LNCaP clone FGC (cell line): Measurements from ENCODE around the gene ABCF2.

Experiments
- DNase-seq: peaks from one replicate; pipeline ENCODE4 v3.0.0-alpha.2; 2011; ENCODE audit warnings: low read depth
- H3K4me3 ChIP-seq: 2 replicates; pipeline ENCODE4 v1.5.1; 2011; ENCODE audit warnings: mild to moderate bottlenecking, low read depth, low read length, control low read depth
- CTCF ChIP-seq: IDR thresholded peaks from 2 replicates; pipeline ENCODE4 v1.5.1; 2012; ENCODE audit warnings: mild to moderate bottlenecking; ENCODE audit not compliant: control insufficient read depth, insufficient read depth; ENCODE audit errors: extremely low read depth

ABCF2 gene

GRCh38 chr7:151252961-151253711, 26.1 kb upstream of the ABCF2 start:
- H3K4me3 ChIP-seq, result no peak overlapping the region
- no peak for TF ChIP-seq CTCF
- DNase-seq, result no peak

GRCh38 chr7:151252561-151252835, 25.5 kb upstream of the ABCF2 start:
- TF ChIP-seq CTCF, result no peak
- no peak overlapping the region; the same call in 1 of the 2 replicates for H3K4me3 ChIP-seq

GRCh38 chr7:151251689-151252560, 24.9 kb upstream of the ABCF2 start:
- peak overlapping the region; percentile 45 for H3K4me3 ChIP-seq
- no peak for DNase-seq
- no peak for TF ChIP-seq CTCF

More at GRCh38 chr7:151252561-151252835, 25.5 kb upstream of the ABCF2 start:
- no peak for DNase-seq

- H3K4me3 ChIP-seq, result peak overlapping the region; percentile 16; the same call in 1 of the 2 replicates
- DNase-seq, result no peak
- TF ChIP-seq CTCF, result no peak
These were observed 24.3 kb upstream of the ABCF2 start for GRCh38 chr7:151251328-151251688.

GRCh38 chr7:151250181-151251132, 23.5 kb upstream of the ABCF2 start:
- no peak for DNase-seq
- TF ChIP-seq CTCF, result no peak
- no peak overlapping the region for H3K4me3 ChIP-seq

GRCh38 chr7:151249732-151250072, 22.7 kb upstream of the ABCF2 start:
- DNase-seq, result no peak
- no peak overlapping the region for H3K4me3 ChIP-seq
- TF ChIP-seq CTCF, result no peak
